BE2C (cell line): Measurements from ENCODE around the gene PSTPIP1.

Experiments used
- DNase-seq: peaks from one replicate; pipeline ENCODE4 v3.0.0-alpha.2; 2020
- H3K27me3 ChIP-seq: fragments of 250-450 bp; sonication (Bioruptor Pico); 2 replicates; pipeline ENCODE4 v1.5.1; 2020; ENCODE audit warnings: mild to moderate bottlenecking
- H3K36me3 ChIP-seq: fragments of 250-450 bp; sonication (Bioruptor Pico); 2 replicates; pipeline ENCODE4 v1.5.1; 2020; ENCODE audit warnings: mild to moderate bottlenecking
- H3K4me1 ChIP-seq: fragments of 250-450 bp; sonication (Bioruptor Pico); 2 replicates; pipeline ENCODE4 v1.5.1; 2020
- H3K4me3 ChIP-seq: 2 replicates; pipeline ENCODE4 v1.5.1; 2011; ENCODE audit warnings: low read depth, low read length
- H3K9me3 ChIP-seq: fragments of 250-450 bp; sonication (Bioruptor Pico); 2 replicates; pipeline ENCODE4 v1.5.1; 2020
- CTCF ChIP-seq: IDR thresholded peaks from 2 replicates; pipeline ENCODE4 v1.5.1; 2012; ENCODE audit warnings: mild to moderate bottlenecking, low read depth, low read length

The PSTPIP1 gene

DNA sequence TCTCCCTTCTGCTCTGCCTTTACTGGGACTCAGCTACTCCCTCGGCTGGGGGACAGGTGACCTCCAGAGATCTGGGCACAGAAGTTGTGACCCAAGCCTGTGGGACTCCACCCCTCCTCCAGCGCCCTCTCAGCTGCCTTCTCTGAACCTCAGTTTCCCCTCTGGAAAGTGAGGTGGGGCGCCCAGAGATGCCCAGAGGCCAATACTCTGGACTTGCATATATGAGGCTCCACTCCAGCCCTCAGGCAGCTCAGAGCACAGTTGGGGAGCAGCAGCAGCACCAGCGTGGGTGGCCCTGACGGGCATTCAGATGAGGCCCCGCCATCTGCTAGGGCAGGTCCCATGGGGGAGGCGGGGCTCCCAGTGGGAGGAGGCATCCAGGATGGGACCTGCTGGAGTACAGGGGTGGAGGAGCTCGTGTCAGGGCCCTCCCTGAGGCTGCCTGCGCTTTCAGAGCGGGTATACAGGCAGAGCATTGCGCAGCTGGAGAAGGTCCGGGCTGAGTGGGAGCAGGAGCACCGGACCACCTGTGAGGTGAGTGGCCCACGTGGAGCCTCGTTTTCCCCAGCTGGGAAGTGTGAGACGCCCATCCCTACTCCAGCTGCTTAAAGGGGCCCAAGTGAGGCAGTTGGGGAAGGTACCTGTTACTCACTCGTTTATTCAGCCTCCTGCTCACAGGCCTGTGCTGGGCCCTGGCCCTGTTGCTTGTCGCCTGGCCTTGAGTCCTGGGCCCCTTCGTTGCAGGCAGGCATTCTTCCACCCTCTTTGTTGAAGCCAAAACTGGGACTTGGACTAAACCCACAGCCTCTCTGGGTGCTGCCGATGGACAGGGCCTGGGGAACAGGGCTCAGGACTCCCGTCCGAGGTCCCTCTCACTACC, 35.4 kb downstream of the PSTPIP1 start:
- TF ChIP-seq CTCF: no peak
- no peaks in the 10 kb centered on the region for H3K4me1 ChIP-seq
- no peaks in the 10 kb centered on the region for H3K36me3 ChIP-seq
- H3K9me3 ChIP-seq: no peaks in the 10 kb centered on the region
- H3K27me3 ChIP-seq: no peaks in the 10 kb centered on the region
- peak; percentile 80 for DNase-seq
- no peak overlapping the region for H3K4me3 ChIP-seq

DNA sequence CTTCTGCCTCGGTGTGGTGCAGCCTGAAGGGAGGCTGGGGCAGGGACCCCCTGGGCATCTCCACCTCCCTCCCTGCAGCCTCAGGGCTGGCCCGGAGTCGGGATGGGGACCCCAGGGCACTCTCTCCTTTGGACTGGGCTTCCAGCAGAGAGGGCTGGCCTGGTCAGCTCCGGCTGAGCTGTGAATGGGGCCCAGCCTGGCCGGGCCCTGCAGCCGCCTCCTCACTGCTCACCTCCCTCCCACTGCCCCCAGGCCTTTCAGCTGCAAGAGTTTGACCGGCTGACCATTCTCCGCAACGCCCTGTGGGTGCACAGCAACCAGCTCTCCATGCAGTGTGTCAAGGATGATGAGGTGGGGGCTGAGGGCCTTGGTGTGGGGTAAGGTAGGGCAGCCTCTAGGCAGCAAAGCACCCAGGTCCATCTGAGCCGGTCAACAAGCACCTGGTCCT, 36.0 kb downstream of the PSTPIP1 start:
- Histone ChIP-seq H3K9me3 (no peaks in the 10 kb centered on the region), H3K4me3 (no peak overlapping the region), H3K27me3 (no peaks in the 10 kb centered on the region), H3K36me3 (no peaks in the 10 kb centered on the region), H3K4me1 (no peaks in the 10 kb centered on the region)
- no peak for TF ChIP-seq CTCF
- peak; percentile 8 for DNase-seq

DNA sequence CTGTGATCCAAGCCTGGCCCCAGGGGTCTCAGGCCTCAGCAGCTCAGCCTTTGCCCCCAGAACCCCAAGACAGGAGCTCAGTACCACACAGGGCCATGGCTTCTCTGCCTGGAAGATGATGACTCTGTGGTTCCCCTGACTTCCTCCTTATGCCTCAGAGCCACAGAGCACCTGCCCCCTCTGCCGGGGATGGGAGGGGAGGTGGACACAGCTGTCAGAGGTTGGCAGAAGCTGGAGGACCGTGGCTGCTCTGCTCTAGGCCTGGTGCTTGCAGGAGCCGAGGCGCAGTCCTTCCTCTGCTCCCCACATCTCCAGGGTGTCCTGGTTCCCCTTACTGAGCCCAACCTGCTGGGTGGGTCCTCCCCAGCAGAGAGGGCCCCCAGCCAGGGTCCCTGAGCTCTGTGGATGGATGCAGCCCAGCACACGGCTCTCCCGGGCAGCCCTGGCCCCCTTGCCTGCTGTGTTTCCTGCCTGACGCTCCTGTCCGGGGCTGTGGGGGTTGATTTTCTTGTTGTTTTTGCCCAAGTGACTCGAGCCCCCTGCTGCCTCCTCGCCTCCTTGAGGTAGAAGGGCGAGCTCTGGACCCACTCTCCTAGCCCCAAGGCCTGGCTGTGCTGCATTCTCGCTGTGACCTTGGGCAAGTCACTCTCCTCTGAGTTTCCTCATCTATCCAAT, 36.6 kb downstream of the PSTPIP1 start:
- peak; percentile 39 for DNase-seq
- H3K27me3 ChIP-seq: no peaks in the 10 kb centered on the region
- no peak overlapping the region for H3K4me3 ChIP-seq
- no peaks in the 10 kb centered on the region for H3K4me1 ChIP-seq
- no peaks in the 10 kb centered on the region for H3K9me3 ChIP-seq
- peak; percentile 15; the same call in 1 of the 2 replicates for TF ChIP-seq CTCF
- peaks cover 1% of the 10 kb centered on the region for H3K36me3 ChIP-seq

GRCh38 chr15:77032052-77032646, 37.2 kb downstream of the PSTPIP1 start:
- Histone ChIP-seq H3K36me3 (peaks cover 8% of the 10 kb centered on the region), H3K9me3 (no peaks in the 10 kb centered on the region), H3K27me3 (no peaks in the 10 kb centered on the region), H3K4me3 (no peak overlapping the region), H3K4me1 (no peaks in the 10 kb centered on the region)
- TF ChIP-seq CTCF: no peak
- DNase-seq: peak; percentile 7

DNA sequence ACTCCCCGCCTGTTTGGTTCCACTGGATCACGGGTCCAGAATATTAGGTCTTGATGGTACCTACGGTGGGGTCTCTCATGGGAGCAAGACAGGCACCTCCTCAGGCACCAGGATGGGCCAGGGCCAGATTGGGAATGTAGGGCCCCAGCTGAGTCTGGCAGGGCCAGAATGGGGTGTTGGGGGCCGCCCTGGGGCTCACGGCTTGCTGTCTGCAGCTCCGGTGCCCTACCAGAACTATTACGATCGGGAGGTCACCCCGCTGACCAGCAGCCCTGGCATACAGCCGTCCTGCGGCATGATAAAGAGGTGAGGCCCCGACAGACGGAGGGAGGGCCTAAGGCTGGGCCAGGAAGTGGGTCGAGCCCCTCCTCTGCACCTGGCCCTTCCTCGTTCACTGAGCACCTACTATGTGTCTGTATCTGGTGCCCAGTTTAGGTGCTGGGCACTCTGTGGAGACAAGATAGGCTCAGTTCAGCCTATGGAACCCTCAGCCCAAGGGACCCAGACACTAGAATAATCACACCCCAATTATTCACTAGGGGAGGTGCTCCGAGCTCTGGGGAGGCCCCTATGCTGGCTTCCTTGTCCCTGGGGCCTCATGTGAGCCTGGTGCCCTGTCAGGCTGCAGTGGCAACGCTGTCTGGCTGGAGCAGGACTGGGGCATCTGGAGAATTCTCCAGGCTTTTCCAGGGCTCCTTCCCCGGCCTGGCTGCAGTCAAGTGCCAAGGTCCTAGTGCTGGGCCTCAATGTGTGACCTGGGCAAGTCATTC, 37.9 kb downstream of the PSTPIP1 start:
- no peak for TF ChIP-seq CTCF
- H3K4me3 ChIP-seq: no peak overlapping the region
- no peaks in the 10 kb centered on the region for H3K27me3 ChIP-seq
- DNase-seq: no peak
- H3K9me3 ChIP-seq: no peaks in the 10 kb centered on the region
- H3K36me3 ChIP-seq: peaks cover 15% of the 10 kb centered on the region
- H3K4me1 ChIP-seq: no peaks in the 10 kb centered on the region
